GM10847 (cell line): ENCODE measurements around the gene ATP5PF.

Experiments
- POLR2A ChIP-seq: IDR thresholded peaks from 2 replicates; pipeline ENCODE4 v1.6.1; 2011; ENCODE audit not compliant: insufficient read length; ENCODE audit errors: extremely low read depth

Gene ATP5PF, protein sequence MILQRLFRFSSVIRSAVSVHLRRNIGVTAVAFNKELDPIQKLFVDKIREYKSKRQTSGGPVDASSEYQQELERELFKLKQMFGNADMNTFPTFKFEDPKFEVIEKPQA

DNA sequence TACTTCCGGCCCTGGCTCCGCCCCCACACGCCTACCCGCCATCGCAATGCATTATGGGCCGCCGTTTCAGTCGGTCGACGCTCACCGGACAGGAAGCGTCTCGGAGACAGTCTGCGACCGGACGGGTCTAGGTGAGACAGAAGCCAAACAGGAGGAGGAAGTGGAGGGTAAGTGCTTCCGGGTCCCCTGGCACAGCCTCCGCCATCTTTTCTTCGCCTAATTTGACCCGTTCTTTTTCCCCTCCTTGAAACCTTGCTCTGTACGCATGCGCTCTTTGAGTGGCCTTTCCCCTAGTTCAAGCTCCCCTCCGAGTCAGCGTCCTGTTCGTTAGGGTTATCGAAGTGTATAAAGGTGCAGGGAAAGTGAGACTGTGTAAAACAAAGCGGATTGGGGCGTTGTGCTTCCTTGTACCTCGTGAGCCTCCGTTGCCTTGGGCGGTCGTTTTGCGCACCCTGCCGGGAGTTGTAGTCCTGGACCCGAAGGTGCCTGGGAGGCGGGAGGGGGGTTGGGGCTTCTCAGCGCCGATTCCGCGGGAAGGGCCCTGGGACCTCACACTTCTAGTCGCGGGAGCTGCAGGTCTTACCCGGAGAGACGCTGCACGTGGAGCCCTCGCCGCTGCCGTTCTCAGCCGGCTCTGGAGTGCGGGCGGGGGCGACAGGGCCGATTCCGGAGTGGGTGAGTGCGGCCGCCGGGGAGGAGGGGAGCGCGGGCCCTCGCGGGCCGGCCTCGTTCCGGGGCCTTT, at the start of gene ATP5PF, which contains the start of gene GABPA:
ATP5PF (minus strand) TSS at position 1 of the 742 bp plus-strand sequence. CDS start 5,110 bp downstream, outside the sequence.
GABPA (plus strand) TSS at position 69 of the 742 bp plus-strand sequence. CDS start 6,627 bp downstream, outside the sequence.
- peak; percentile 40 for TF ChIP-seq POLR2A

DNA sequence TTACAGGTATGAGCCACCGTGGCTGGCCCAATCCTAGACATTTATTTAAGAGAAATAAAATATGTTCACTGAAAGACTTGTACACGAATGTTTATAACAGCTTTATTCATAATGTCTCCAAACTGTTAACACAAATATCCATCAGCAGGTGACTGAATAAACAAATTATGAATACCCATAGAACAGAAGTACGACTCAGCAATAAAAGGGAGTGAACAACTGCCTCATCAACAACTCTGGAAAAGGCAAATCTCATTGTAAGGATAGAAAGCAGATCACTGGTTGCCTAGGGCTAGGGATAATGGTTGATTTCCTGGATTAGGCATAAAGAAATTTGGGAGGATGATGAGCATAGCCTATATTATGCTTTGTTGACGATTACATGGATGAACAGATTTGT, 41.7 kb upstream of the ATP5PF start:
- TF ChIP-seq POLR2A: no peak

DNA sequence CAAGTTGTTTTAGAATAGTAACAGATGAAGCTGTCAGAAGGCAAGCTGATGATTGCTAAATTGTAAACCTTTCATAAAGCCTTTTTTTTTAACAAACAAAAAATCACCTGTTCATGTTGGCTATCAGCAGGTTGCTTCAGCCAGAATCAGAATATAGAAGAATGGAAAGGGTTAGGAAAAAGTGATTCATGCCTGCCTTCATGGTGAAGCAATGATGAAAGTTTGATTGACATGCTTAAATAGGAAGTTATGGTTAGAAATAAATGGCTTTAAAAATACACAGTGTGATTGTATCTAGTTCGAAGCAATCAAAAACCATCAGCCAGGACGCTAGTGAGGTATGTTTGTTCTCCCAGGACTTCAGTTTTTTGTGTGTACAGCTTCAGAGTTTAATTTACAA, 38.0 kb upstream of the ATP5PF start:
- TF ChIP-seq POLR2A: no peak

DNA sequence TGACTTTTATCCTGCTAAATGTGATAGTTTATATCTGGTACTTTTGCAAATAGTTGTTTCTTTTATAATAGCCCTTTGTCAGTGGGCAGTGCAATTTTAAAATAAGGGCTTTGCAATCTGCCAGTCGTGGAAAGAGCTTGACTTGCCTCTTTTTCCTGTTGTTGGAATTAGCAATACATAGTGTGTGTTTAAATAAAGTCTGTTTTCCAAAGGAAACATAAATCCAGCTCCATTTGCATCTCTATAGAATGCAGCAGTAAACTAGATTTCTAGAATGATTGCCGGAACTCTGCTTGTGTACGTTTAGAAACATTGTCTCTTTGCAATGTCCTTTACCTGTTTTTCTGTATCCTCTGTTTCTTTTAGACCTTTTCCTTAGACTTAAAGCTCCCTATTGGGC, 33.2 kb upstream of the ATP5PF start:
- TF ChIP-seq POLR2A: no peak

DNA sequence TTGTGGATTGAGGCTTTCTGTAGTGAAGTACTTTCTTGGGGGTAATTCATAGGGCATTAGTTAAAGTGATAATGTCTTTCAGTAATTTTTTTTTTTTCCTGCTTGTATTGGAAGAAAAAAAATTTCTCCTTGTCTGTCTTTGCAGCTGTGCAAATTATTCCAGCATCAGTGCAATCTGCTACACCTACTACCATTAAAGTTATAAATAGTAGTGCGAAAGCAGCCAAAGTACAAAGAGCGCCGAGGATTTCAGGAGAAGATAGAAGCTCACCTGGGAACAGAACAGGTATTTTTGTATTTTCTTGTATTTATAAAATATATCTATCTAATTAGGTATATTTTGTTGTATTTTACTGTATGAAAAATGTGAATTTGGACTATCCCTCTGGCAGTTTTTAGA, 29.4 kb upstream of the ATP5PF start:
- TF ChIP-seq POLR2A: no peak

DNA sequence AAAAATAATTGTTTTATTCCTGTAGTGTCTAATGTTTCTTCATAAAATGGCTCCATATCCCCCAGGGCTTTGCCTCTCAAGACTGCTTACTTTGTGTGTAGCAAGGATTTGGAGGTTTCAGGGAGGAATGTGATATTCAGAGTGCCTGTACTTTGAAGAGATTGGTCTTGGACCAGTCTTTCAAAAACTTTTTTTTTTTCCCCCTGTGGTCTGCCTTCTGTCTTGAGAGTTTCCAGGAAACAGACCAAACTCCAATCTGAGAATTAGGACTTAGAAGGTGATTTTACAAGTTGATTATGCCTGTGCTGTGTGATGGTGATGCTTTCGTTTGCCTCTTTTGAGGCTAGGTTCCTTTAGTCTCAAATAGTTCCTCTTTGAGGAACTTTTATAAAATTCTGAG, 26.0 kb upstream of the ATP5PF start:
- no peak for TF ChIP-seq POLR2A

DNA sequence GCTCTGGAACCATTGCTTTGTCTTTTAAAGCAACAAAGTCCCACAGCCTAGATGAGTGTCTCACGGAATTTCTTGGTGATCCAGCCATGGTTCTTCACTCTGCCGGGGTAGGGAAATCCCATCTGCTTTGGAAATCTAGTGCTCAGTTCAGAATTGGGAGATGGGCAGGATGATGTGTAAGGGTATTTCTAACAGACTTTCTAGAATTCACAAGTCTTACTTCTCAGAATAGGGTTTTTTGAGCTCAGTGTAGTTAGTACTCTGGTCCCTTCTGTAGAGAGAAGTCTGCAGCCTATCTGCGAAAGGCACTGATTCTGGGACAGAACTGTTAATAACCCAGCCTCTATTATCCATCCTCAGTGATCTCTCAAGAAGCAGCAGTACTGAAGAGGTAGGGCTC, 25.4 kb upstream of the ATP5PF start:
- no peak for TF ChIP-seq POLR2A

DNA sequence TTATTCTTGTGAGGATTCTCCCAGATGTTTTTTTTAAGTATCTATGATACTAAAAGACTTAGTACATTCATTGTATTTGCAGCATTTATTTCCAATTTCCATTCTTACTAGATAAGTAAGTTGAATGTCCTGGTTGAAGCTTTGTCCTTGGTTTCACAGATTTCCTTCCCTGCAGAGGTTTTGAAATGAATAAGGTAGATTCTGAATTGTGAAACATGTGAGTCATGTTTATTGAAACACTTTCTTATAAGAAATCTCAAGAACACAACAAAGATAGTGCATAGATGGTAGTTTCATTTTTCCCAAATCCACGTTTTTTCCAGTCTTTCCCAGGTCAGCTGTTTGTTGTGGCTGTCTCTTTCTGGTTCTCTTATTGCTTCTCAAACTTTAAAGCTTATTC, 24.9 kb upstream of the ATP5PF start:
- no peak for TF ChIP-seq POLR2A

DNA sequence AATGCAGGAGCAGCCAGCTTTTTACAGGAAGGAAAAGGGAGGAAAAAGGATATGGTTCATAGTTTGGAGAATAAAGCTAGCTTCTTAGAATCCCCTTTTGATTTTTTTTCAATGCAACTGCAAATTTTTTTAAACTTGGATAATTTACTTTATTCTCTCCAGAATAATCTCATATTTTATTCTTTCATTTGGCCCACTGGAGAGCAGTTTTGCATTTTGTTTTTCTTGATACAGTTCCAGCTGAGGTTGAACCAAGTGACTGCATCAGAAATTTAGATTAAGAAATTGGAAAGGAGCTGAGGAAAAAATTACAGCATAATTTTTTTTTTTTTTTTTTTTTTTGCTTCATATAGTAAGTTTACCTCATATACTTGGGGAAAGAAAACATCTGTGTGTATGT, 22.8 kb upstream of the ATP5PF start:
- no peak for TF ChIP-seq POLR2A

DNA sequence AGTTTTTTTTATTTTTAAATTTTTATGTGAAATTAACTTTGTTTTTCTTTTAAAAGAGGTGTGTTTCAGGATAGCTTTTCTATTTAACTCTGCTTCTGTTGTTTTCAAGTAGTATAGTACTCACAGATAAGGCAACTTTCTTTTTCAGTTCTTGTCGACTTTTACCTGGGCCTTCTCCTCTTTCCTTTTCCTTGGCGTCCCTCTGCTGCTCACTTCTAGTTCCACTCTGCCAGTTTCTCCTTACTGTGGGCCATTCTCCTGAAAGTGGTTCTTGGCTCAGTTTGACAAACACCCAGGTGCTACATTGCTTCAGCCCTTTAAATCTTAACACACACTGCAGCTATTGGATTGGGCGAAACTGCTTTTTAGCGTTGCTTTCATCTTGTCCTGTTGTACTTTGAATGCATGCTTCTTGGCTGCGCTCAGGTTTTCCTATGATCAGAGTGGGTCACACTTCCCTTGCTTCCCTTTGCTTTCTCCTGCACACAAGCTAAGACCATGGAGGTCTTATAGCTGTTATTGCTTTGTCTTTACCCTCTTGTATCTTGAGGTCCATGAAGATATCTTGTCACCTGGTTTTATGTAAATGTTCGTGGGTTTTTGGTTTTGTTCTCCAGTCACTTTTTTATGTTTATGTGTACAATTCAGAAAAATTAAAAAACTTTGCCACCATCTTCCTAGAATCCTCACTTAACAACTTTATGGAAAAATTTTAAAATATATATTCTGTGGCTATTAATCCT, 21.7 kb upstream of the ATP5PF start:
- no peak for TF ChIP-seq POLR2A

DNA sequence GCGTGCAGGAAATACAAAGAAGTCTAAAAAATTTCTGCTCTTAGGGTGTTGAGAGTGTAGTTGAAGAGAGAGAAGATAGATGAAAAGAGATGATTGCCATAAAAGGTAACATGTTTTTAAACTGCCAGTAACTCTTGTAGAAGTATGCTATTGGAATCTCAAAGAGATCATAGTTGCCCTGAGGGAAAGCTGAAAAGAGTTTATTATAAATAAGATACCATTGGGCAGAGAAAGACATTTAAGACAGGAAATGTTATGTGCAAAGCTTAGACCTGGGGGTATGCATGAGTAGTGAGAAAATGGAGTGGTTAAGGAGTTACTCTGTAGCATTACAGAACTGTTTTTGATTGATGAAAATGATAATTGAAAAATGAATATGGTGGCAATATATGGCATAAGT, 17.7 kb upstream of the ATP5PF start:
- no peak for TF ChIP-seq POLR2A

DNA sequence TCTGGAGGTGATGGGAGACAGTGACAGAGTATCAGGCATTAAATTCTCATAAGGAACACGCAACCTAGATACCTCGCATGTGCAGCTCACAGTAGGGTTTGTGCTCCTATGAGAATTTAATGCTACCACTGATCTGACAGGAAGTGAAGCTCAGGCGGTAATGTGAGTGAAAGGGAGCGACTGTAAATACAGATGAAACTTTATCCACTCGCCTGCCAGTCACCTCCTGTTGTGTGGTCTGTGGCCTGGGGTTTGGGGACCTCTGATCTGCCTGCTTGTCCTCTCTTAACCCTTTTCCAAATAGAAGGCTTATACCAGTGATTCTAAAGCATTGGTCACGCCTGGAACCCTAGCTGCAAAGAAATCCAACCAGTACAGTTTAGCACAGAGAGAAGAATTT, 15.4 kb upstream of the ATP5PF start:
- TF ChIP-seq POLR2A: no peak

DNA sequence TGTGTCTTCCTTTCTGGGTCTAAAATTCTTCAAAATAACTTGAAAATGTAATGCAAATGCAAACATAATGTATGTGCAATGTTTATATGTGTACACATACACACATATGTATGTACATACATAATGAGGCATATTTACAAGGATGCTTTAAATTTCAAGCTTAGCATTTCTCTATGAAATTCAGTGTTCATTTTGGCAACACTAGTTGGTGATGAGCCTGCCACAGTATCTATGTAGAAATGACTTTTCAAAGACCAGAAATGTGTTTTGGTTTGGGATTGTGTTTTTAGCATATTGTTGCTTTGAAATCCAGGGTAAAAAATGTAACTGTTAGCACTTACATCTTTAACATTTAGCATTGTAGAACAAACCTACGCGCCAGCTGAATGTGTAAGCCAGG, 10.2 kb upstream of the ATP5PF start:
- no peak for TF ChIP-seq POLR2A

DNA sequence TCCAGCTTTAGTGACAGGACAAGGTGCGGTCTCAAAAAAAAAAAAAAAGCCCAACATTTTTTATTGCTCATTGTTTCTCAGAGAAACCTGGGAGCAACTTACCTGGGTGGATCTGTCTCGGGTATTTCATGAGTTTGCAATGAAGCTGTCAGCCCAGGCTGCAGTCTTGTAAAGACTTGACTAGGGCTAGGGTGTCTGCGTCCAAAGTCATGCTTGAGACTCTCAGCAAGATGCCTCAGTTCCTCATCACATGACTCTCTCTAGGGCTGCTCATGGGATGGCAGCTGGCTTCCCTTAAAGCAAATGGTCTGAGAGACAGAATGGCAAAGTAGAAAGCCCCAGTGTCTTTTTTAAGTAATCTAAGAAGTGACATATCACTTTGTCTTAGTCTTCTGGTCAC, 8.2 kb upstream of the ATP5PF start:
- no peak for TF ChIP-seq POLR2A

DNA sequence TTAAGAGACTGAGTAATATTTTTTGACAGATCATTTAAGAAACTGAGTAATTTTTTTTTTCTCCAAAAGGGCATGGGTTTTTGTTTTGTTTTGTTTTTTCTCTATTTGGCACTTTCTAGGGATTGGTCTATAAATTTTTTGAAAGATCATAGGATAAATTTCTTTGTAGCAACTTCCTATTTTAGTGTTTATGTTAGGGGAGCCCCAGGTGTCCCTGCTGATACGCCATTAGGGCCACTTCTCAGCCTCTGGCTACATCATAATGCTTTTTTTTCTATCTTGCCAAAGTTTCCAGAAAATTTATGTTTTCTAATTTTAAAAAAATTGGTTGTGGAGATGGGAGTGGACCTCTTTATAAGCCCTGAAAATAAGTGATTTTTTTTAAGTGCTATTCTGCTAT, 2.7 kb upstream of the ATP5PF start:
- TF ChIP-seq POLR2A: no peak

DNA sequence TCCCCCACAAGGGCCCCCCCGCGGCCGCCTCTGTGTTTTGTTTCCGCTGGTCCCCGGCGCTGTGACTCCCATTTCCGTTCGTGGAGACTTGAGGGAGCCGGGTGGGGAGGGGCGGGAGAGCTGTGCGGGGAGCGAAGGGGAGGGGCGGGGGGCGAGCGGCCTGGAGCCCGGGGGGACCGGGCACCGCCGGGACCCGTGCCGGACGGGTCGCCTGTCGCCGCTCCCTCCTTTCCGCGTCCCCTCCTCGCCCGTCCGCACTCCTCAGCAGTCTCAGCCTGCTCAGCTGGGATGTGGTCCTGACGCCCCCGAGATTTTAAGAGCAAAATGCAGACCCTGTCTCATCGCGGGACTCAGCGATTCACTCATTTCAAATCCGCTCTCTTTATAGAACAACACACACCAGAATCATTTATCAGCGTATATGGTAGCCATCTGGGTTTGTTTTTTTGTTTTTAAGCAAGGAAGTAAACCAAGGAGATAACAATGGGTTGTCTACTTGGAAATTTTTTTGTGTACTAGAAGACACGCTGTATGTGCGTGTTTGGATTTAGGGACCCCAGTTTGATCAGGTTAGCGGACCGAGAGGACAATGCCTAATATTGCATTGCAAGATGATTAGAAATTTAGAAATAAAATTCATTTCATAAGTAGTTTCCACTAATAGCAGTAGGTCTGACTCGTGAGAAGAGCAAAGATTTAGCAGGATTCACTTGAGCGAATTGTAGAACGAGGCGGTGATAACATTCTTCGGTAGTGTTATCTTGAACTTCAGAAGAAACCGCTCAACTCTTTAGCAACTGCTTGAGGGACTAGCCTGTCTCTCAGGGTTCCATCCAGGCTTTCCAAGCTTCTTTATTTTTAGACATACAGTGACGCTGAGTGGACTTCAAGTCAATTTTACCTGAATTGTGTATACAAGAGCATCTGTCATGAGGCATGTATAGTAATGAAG, 1.2 kb upstream of the ATP5PF start:
- no peak for TF ChIP-seq POLR2A

DNA sequence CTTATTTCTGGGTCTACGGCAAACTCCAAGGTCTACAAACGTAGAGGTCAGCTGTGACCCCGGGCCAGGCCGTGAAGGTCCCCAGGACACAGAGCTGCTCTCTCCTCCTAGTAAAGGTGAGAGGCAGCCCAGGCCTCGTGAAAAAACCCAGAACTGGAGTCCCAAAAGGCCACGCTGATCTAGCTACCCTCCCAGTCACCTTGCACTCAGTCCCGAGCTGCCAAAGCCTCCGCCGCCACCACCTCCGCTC, 125 bp downstream of the ATP5PF start:
- peak; percentile 91 for TF ChIP-seq POLR2A
